Ascending aorta (tissue), 2 donors: ENCODE results near the gene MCTP1. TPM values are rescaled to one million over a fixed set of nuclear protein-coding genes. Genes with fewer than 3 reads are reported as not detected.

Experiments used
- DNase-seq, 2 donors: peaks; one replicate each; pipeline ENCODE4 v3.0.0-alpha.2; 2019; ENCODE audit warnings: low spot score in 2 of 2
- H3K27ac ChIP-seq, 2 donors: fragments of 200-600 bp; sonication (generic); one replicate each; pipeline ENCODE4 v1.5.1; 2016 to 2017; ENCODE audit warnings: mild to moderate bottlenecking in 1 of 2
- H3K27me3 ChIP-seq: fragments of 200-600 bp; sonication (generic); one replicate; pipeline ENCODE4 v1.5.1; 2017
- H3K36me3 ChIP-seq, 2 donors: fragments of 200-600 bp; sonication (generic); one replicate each; pipeline ENCODE4 v1.5.1; 2016
- H3K4me1 ChIP-seq, 2 donors: fragments of 200-600 bp; sonication (generic); one replicate each; pipeline ENCODE4 v1.5.1; 2016 to 2017; ENCODE audit warnings: mild to moderate bottlenecking in 1 of 2
- H3K4me3 ChIP-seq, 2 donors: fragments of 200-600 bp; sonication (generic); one replicate each; pipeline ENCODE4 v1.5.1; 2016 to 2017; ENCODE audit warnings: mild to moderate bottlenecking in 1 of 2
- H3K9me3 ChIP-seq, 2 donors: fragments of 200-600 bp; sonication (generic); one replicate each; pipeline ENCODE4 v1.5.1; 2016
- CTCF ChIP-seq, 3 experiments: fragments of 200-600 bp in 2 of 3; fragments of 450-650 bp in 1 of 3; sonication (generic) in 2 of 3; IDR thresholded peaks; one replicate each; pipeline ENCODE4 v1.5.1; 2016 to 2019; ENCODE audit warnings: antibody characterized with exemption in 3 of 3, mild to moderate bottlenecking in 1 of 3, moderate library complexity in 1 of 3
- intact Hi-C: fragments of 100-400 bp; cut with DNase I; formaldehyde crosslinking; loops from one replicate; pipeline ENCODE4 v1.15.1; 2023
- total RNA-seq: library from RNA; depleted of rRNA; stranded (reverse); fragments of >200 nt; gene quantifications from one replicate; pipeline ENCODE4 v1.1.0, GENCODE V29; 2016

Gene MCTP1
- total RNA-seq, 1 donor from 2014 or later = 112 TPM

DNA sequence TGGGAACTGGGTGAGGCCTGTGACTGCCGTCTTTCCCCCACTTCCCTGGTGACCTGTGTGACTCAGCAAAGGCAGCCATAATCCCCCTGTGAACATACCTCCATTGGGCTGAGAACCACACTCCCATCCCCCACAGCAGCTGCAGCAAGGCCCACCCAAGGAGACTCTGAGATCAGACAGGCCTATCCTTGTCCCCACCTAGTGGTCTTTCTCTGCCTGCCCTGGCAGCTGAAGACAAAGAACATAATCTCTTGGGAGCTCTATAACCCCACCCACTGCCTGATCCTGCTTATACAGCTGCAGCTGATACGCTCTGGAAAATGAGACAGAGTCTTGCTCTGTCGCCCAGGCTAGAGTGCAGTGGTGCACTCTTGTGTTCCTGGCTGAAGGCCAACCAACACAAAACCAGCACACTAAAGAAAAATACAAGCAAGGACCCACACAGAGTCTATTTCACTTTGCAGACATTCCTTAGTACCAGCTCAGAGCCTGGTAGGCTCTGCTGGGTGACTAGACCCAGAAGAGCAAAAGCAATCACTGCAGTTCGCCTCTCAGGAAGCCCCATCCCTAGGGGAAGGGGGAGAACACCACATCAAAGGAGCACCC, 106.7 kb downstream of the MCTP1 start:
- intact Hi-C loops = no loop called here
- Histone ChIP-seq H3K4me1 (no peaks in the 10 kb centered on the region), H3K4me3 (no peak overlapping the region), H3K27me3 (no peaks in the 10 kb centered on the region), H3K9me3 (no peaks in the 10 kb centered on the region), H3K27ac (no peak overlapping the region), H3K36me3 (no peaks in the 10 kb centered on the region)
- no peak for TF ChIP-seq CTCF (IDR thresholded peaks at IDR 0.05)
- DNase-seq = no peak

- Histone ChIP-seq H3K27ac (no peak overlapping the region), H3K27me3 (no peaks in the 10 kb centered on the region), H3K4me1 (no peaks in the 10 kb centered on the region), H3K36me3 (no peaks in the 10 kb centered on the region), H3K4me3 (no peak overlapping the region), H3K9me3 (no peaks in the 10 kb centered on the region)
- no peak for DNase-seq
- intact Hi-C loops = no loop called here
- no peak for TF ChIP-seq CTCF (IDR thresholded peaks at IDR 0.05)
Observed at GRCh38 chr5:95177456-95177855, 107.4 kb downstream of the MCTP1 start.

DNA sequence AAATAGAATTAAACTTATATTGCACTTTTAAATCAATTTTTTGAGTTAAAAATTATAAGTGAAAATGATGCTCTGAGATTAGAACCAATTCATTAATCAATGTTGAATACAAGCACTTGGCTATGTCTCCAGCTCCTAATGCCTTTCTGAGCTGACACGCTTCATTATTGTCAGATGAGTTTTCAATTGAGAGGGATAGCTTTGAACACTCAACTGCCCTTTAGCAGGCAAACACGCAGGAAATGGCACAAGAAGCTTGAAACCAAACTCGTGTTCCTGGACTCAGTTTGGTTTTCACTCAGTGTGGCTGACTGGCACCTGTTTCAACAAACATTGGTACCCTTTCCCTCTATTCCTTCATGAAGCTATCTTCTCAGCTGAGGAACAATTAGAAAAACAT, 109.8 kb downstream of the MCTP1 start:
- Histone ChIP-seq H3K4me1 (no peaks in the 10 kb centered on the region), H3K4me3 (no peak overlapping the region), H3K27ac (no peak overlapping the region), H3K36me3 (no peaks in the 10 kb centered on the region), H3K27me3 (no peaks in the 10 kb centered on the region), H3K9me3 (no peaks in the 10 kb centered on the region)
- no peak for TF ChIP-seq CTCF (IDR thresholded peaks at IDR 0.05)
- intact Hi-C loops = no loop called here
- no peak for DNase-seq

GRCh38 chr5:95172659-95173058, 112.2 kb downstream of the MCTP1 start:
- no peak overlapping the region for H3K4me3 ChIP-seq
- no peaks in the 10 kb centered on the region for H3K4me1 ChIP-seq
- no peak overlapping the region for H3K27ac ChIP-seq
- no peaks in the 10 kb centered on the region for H3K9me3 ChIP-seq
- TF ChIP-seq CTCF (IDR thresholded peaks at IDR 0.05) = no peak
- intact Hi-C loops = no loop called here
- no peak for DNase-seq
- H3K27me3 ChIP-seq = no peaks in the 10 kb centered on the region
- H3K36me3 ChIP-seq = no peaks in the 10 kb centered on the region

DNA sequence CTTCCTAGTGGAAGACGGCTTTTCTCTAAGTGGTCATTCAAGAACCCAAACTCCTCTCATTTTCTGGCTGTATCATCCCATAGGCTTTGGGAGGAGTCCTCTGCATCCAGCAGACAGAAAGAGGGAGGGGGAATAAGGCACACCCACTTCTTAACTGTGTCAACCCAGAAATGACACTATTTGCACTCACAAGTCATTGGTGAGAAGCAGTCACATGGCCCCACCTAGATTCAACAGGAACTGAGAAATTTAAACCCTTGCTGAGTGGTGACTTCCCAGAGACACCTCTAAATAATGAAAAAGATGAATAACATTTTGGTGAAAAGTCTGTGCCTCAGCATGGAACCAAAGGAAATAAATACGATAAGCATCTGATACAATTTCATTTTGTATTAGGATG, 120.0 kb downstream of the MCTP1 start:
- TF ChIP-seq CTCF (IDR thresholded peaks at IDR 0.05) = no peak
- Histone ChIP-seq H3K4me3 (no peak overlapping the region), H3K36me3 (no peaks in the 10 kb centered on the region), H3K27ac (no peak overlapping the region), H3K9me3 (no peaks in the 10 kb centered on the region), H3K4me1 (no peaks in the 10 kb centered on the region), H3K27me3 (no peaks in the 10 kb centered on the region)
- DNase-seq = no peak
- intact Hi-C loops = no loop called here

- no peak for DNase-seq
- no peaks in the 10 kb centered on the region for H3K27me3 ChIP-seq
- intact Hi-C loops = no loop called here
- no peak for TF ChIP-seq CTCF (IDR thresholded peaks at IDR 0.05)
- no peak overlapping the region for H3K27ac ChIP-seq
- no peaks in the 10 kb centered on the region for H3K36me3 ChIP-seq
- H3K9me3 ChIP-seq = no peaks in the 10 kb centered on the region
- H3K4me3 ChIP-seq = no peak overlapping the region
- no peaks in the 10 kb centered on the region for H3K4me1 ChIP-seq
Observed at GRCh38 chr5:95163079-95163478, 121.8 kb downstream of the MCTP1 start.
